GM12891 (cell line): ENCODE measurements around the gene GRIK3.

Experiments used
- PAX5 ChIP-seq: IDR thresholded peaks from 2 replicates; pipeline ENCODE4 v1.6.1; 2011; ENCODE audit warnings: low read length, moderate library complexity, mild to moderate bottlenecking; ENCODE audit not compliant: insufficient read depth, severe bottlenecking
- POLR2A ChIP-seq: IDR thresholded peaks from 2 replicates; pipeline ENCODE4 v1.6.1; 2011; ENCODE audit warnings: low read depth, low read length, control low read depth
- POLR2AphosphoS5 ChIP-seq: IDR thresholded peaks from 2 replicates; pipeline ENCODE4 v1.6.1; 2011; ENCODE audit warnings: low read depth, low read length, control low read depth
- POU2F2 ChIP-seq: IDR thresholded peaks from 2 replicates; pipeline ENCODE4 v1.6.1; 2011; ENCODE audit warnings: low read depth, mild to moderate bottlenecking, control low read depth, low read length, moderate library complexity
- SPI1 ChIP-seq: IDR thresholded peaks from 2 replicates; pipeline ENCODE4 v1.6.1; 2011; ENCODE audit warnings: low read depth, low read length, control low read depth
- TAF1 ChIP-seq: IDR thresholded peaks from 2 replicates; pipeline ENCODE4 v1.6.1; 2011; ENCODE audit warnings: low read depth, low read length, control low read depth

- no peak for TF ChIP-seq POLR2A
- no peak for TF ChIP-seq TAF1
- TF ChIP-seq POLR2AphosphoS5 = no peak
- TF ChIP-seq SPI1 = no peak
- TF ChIP-seq POU2F2 = no peak
- no peak for TF ChIP-seq PAX5
Observed at GRCh38 chr1:36792292-36792691, 242.0 kb downstream of the GRIK3 start.
